CD4-positive, alpha-beta T cell (primary cell): Measurements from ENCODE around the gene PPP4R2. TPM values are rescaled to one million over a fixed set of nuclear protein-coding genes. Genes with fewer than 3 reads are reported as not detected.

Experiments
- ATAC-seq: fragments of 200-7000 bp; cut with Tn5 transposase; one replicate; pipeline ENCODE4 v1.10.0; 2022; ENCODE audit warnings: mild to moderate bottlenecking; ENCODE audit not compliant: poor library complexity
- CTCF ChIA-PET: fragments of 350-600 bp; sonication (Branson Sonifier 250); formaldehyde crosslinking; loops from one replicate; lab custom pipeline; 2021; ENCODE audit warnings: antibody characterized with exemption, inconsistent platforms; lab: Charles Lee
- POLR2A ChIA-PET: fragments of 350-600 bp; sonication (Branson Sonifier 250); formaldehyde crosslinking; loops from one replicate; lab custom pipeline; 2021; ENCODE audit warnings: antibody characterized with exemption, inconsistent platforms; lab: Charles Lee
- DNase-seq, 14 experiments: peaks; one replicate each; pipeline ENCODE4 v3.0.0-alpha.2; 2013 to 2020; ENCODE audit warnings: mixed read lengths in 2 of 14
- H3K27ac ChIP-seq, 2 donors: one replicate each; pipeline versions ENCODE4 v1.5.1 to v1.7.0; 2013; ENCODE audit warnings: low read length in 2 of 2, low read depth in 1 of 2, mild to moderate bottlenecking in 1 of 2
- H3K27me3 ChIP-seq, 2 experiments: 1 replicate in 1 of 2; 2 replicates in 1 of 2; pipeline versions ENCODE4 v1.6.1 to v1.7.0; 2013; ENCODE audit warnings: low read length in 2 of 2, control low read depth in 1 of 2, mild to moderate bottlenecking in 1 of 2, moderate library complexity in 1 of 2; ENCODE audit not compliant: insufficient read depth in 2 of 2, control insufficient read depth in 1 of 2
- H3K36me3 ChIP-seq: one replicate; pipeline ENCODE4 v1.6.1; 2013; ENCODE audit warnings: low read length, control low read depth; ENCODE audit not compliant: insufficient read depth
- H3K4me1 ChIP-seq: one replicate; pipeline ENCODE4 v1.6.1; 2013; ENCODE audit warnings: low read length, control low read depth; ENCODE audit not compliant: insufficient read depth
- H3K4me3 ChIP-seq: one replicate; pipeline ENCODE4 v1.5.1; 2013; ENCODE audit warnings: mild to moderate bottlenecking, low read length, moderate library complexity
- H3K9me3 ChIP-seq, 2 experiments: 1 replicate in 1 of 2; 2 replicates in 1 of 2; pipeline versions ENCODE4 v1.6.1 to v1.7.0; 2013; ENCODE audit warnings: low read length in 2 of 2, mild to moderate bottlenecking in 2 of 2, control low read depth in 1 of 2, moderate library complexity in 1 of 2; ENCODE audit not compliant: control insufficient read depth in 1 of 2, insufficient read depth in 1 of 2
- H3K27ac Mint-ChIP-seq: one replicate; pipeline ENCODE4 v1.8.0; 2020; ENCODE audit warnings: mixed read lengths
- H3K27me3 Mint-ChIP-seq: one replicate; pipeline ENCODE4 v1.8.0; 2021; ENCODE audit warnings: mixed read lengths
- H3K36me3 Mint-ChIP-seq: one replicate; pipeline ENCODE4 v1.8.0; 2021; ENCODE audit warnings: low read depth, mixed read lengths
- H3K4me1 Mint-ChIP-seq: one replicate; pipeline ENCODE4 v1.8.0; 2021; ENCODE audit warnings: low read depth, mixed read lengths
- H3K4me3 Mint-ChIP-seq: one replicate; pipeline ENCODE4 v1.8.0; 2020; ENCODE audit warnings: mild to moderate bottlenecking, mixed read lengths
- H3K9me3 Mint-ChIP-seq: one replicate; pipeline ENCODE4 v1.8.0; 2020; ENCODE audit warnings: mixed read lengths
- intact Hi-C, 2 experiments: fragments of 100-400 bp; cut with DNase I in 1 of 2; cut with micrococcal nuclease in 1 of 2; formaldehyde crosslinking; loops; one replicate each; pipeline versions ENCODE4 v1.15.1 to v1.9.0; 2023 to 2025; cut with DNase I, micrococcal nuclease
- total RNA-seq, 174 experiments: library from RNA in 2 of 174; stranded (reverse) in 2 of 174; gene quantifications; one replicate each; pipeline ENCODE4 v1.2.3 and lab custom pipeline; 2021 to 2026
- TF ChIP-seq, protein P1 (sequence below): fragments of 200-600 bp; IDR thresholded peaks from one replicate; pipeline ENCODE4 v1.8.0; 2022; ENCODE audit warnings: antibody characterized with exemption, mild to moderate bottlenecking

The PPP4R2 gene
- total RNA-seq, 2 experiments from 2014 or later: 67.8 to 80.3 TPM

DNA sequence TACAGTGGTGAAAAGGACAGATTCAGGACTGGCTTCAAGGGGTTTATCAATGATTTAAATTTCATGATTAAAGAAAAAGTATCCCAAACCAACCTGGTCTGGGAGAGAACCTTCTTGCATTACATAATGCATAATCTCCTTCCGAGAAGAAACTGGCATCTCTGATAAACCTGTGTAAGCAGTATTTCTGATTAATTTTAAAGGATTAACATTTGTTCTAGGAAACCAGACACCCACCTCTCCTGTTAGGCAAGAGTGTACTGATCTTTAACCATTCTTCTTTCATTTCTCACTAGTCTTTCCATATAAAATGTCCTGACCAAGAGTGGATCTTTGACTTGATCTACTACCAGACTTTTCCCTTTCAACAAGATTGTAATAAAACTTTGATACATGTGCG is 22.8 kb upstream of the PPP4R2 start:
- no peak overlapping the region for H3K27ac Mint-ChIP-seq
- POLR2A ChIA-PET: no interaction called here
- CTCF ChIA-PET: no interaction called here

DNA sequence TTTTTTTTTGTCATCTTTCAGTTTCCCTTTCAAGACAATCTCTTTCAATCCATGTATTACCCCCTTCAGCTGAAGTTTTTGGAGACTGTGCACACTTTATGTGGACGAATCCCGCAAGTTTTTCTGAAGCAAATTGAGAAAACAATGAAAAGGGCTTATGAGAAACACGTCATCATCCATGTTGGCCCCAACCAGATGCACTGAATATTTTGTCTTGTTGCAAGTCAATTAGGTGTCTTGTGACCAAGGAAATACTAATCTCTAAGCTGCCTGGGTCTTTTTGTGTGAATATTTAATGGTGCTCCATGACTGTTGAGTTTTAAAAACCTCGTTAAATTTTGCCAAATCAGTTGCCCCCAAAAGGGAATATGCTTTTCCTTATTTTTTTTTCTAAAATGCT is 21.7 kb upstream of the PPP4R2 start:
- H3K27ac ChIP-seq: no peak overlapping the region

More for the DNA sequence above, 22.8 kb upstream of the PPP4R2 start:
- Mint-ChIP-seq H3K4me1 (peaks cover 4% of the 10 kb centered on the region), H3K27me3 (no peaks in the 10 kb centered on the region), H3K4me3 (no peak overlapping the region), H3K36me3 (no peaks in the 10 kb centered on the region), H3K9me3 (no peaks in the 10 kb centered on the region)
- intact Hi-C loops: no loop called here
- ATAC-seq: no peak
- TF ChIP-seq, protein P1, sequence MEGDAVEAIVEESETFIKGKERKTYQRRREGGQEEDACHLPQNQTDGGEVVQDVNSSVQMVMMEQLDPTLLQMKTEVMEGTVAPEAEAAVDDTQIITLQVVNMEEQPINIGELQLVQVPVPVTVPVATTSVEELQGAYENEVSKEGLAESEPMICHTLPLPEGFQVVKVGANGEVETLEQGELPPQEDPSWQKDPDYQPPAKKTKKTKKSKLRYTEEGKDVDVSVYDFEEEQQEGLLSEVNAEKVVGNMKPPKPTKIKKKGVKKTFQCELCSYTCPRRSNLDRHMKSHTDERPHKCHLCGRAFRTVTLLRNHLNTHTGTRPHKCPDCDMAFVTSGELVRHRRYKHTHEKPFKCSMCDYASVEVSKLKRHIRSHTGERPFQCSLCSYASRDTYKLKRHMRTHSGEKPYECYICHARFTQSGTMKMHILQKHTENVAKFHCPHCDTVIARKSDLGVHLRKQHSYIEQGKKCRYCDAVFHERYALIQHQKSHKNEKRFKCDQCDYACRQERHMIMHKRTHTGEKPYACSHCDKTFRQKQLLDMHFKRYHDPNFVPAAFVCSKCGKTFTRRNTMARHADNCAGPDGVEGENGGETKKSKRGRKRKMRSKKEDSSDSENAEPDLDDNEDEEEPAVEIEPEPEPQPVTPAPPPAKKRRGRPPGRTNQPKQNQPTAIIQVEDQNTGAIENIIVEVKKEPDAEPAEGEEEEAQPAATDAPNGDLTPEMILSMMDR: no peak
- no peak overlapping the region for H3K4me3 ChIP-seq
- no peak overlapping the region for H3K27ac ChIP-seq
- no peaks in the 10 kb centered on the region for H3K36me3 ChIP-seq
- no peak for DNase-seq
- H3K4me1 ChIP-seq: no peaks in the 10 kb centered on the region
- H3K27me3 ChIP-seq: no peaks in the 10 kb centered on the region
- no peaks in the 10 kb centered on the region for H3K9me3 ChIP-seq

DNA sequence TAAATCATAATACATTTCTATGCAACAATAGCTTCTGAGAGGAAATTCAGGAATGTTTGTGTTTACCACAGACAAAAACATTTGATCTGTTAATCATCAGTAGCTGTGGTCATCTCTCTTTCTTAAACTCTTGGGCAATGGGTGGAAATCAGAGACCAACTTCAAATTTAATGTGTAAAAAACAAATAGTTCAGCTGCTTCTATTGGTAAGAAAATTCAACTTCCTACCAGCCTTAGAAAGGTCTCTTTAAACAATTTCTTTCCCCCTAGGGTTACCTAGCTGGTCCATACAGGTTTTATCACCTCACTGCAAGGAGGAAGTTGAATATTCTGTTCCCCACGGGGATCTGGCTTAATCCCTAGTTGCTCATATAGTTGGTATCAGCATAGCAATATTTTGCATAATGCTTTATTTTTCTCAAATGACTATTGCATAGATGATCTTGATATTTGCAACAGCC is 20.3 kb upstream of the PPP4R2 start:
- H3K4me3 ChIP-seq: no peak overlapping the region
- H3K27me3 Mint-ChIP-seq: peaks cover 5% of the 10 kb centered on the region
- no peaks in the 10 kb centered on the region for H3K36me3 Mint-ChIP-seq
- peaks cover 4% of the 10 kb centered on the region for H3K4me1 Mint-ChIP-seq
- CTCF ChIA-PET: no interaction called here
- H3K27me3 ChIP-seq: no peaks in the 10 kb centered on the region
- H3K9me3 ChIP-seq: no peaks in the 10 kb centered on the region
- intact Hi-C loops: no loop called here
- TF ChIP-seq, protein P1: no peak
- no peak overlapping the region for H3K27ac ChIP-seq
- no peak overlapping the region for H3K4me3 Mint-ChIP-seq
- H3K4me1 ChIP-seq: no peaks in the 10 kb centered on the region
- H3K27ac Mint-ChIP-seq: no peak overlapping the region
- no peaks in the 10 kb centered on the region for H3K9me3 Mint-ChIP-seq
- no peaks in the 10 kb centered on the region for H3K36me3 ChIP-seq
- POLR2A ChIA-PET: no interaction called here
- ATAC-seq (no peak), DNase-seq (no peak)

More for the DNA sequence above, 21.7 kb upstream of the PPP4R2 start:
- Histone ChIP-seq H3K36me3 (no peaks in the 10 kb centered on the region), H3K9me3 (no peaks in the 10 kb centered on the region), H3K4me1 (no peaks in the 10 kb centered on the region), H3K27me3 (no peaks in the 10 kb centered on the region), H3K4me3 (no peak overlapping the region)
- TF ChIP-seq, protein P1: no peak
- DNase-seq: no peak
- Mint-ChIP-seq H3K4me3 (no peak overlapping the region), H3K27ac (no peak overlapping the region), H3K36me3 (no peaks in the 10 kb centered on the region), H3K9me3 (no peaks in the 10 kb centered on the region), H3K4me1 (peaks cover 4% of the 10 kb centered on the region), H3K27me3 (peaks cover 2% of the 10 kb centered on the region)
- ATAC-seq: no peak
- intact Hi-C loops: no loop called here
- ChIA-PET CTCF (interaction anchor here (1.1 kb wide), 1 partner anchor 82 kb away, joined by 3 read pairs; no protein-coding TSS in a partner anchor), POLR2A (no interaction called here)
